Natural killer cell (primary cell): ENCODE measurements around the gene ADH4. TPM values are rescaled to one million over a fixed set of nuclear protein-coding genes. Genes with fewer than 3 reads are reported as not detected.
"Not testable (repeated sequence)": the region's sequence is repeated elsewhere in the genome, so short reads cannot be mapped to it uniquely, and the experiment has no call there.

Experiments used
- ATAC-seq, 3 donors: fragments of 150-1000 bp in 2 of 3; fragments of 200-7000 bp in 1 of 3; cut with Tn5 transposase; 1 replicate in 1 of 3; 2 replicates in 2 of 3; pipeline ENCODE4 v1.10.0; 2021; ENCODE audit warnings: mild to moderate bottlenecking in 2 of 3, moderate library complexity in 2 of 3
- DNase-seq, 2 donors: peaks; one replicate each; pipeline versions ENCODE4 v3.0.0 to v3.0.0-alpha.2; 2013 to 2021; ENCODE audit warnings: mixed read lengths in 1 of 2
- H3K27ac ChIP-seq: one replicate; pipeline ENCODE4 v1.5.1; 2013; ENCODE audit warnings: mild to moderate bottlenecking, low read length
- H3K27me3 ChIP-seq: one replicate; pipeline ENCODE4 v1.6.1; 2013; ENCODE audit warnings: low read length; ENCODE audit not compliant: control insufficient read depth, insufficient read depth
- H3K36me3 ChIP-seq: one replicate; pipeline ENCODE4 v1.6.1; 2013; ENCODE audit warnings: low read length; ENCODE audit not compliant: control insufficient read depth, insufficient read depth
- H3K4me1 ChIP-seq: one replicate; pipeline ENCODE4 v1.6.1; 2013; ENCODE audit warnings: low read length; ENCODE audit not compliant: control insufficient read depth, insufficient read depth
- H3K4me3 ChIP-seq: one replicate; pipeline ENCODE4 v1.5.1; 2013; ENCODE audit warnings: low read length
- H3K9me3 ChIP-seq: one replicate; pipeline ENCODE4 v1.6.1; 2013; ENCODE audit warnings: low read length; ENCODE audit not compliant: control insufficient read depth, insufficient read depth
- H3K27ac Mint-ChIP-seq, 2 donors: one replicate each; pipeline ENCODE4 v1.8.0; 2022; ENCODE audit warnings: mild to moderate bottlenecking in 2 of 2, mixed read lengths in 2 of 2, moderate library complexity in 1 of 2
- H3K27me3 Mint-ChIP-seq, 2 donors: one replicate each; pipeline ENCODE4 v1.8.0; 2022; ENCODE audit warnings: low read depth in 2 of 2, mixed read lengths in 2 of 2
- H3K36me3 Mint-ChIP-seq: one replicate; pipeline ENCODE4 v1.8.0; 2022; ENCODE audit warnings: mixed read lengths
- H3K4me1 Mint-ChIP-seq, 2 donors: one replicate each; pipeline ENCODE4 v1.8.0; 2022; ENCODE audit warnings: mixed read lengths in 2 of 2
- H3K4me3 Mint-ChIP-seq: one replicate; pipeline ENCODE4 v1.8.0; 2022; ENCODE audit warnings: mild to moderate bottlenecking, moderate library complexity, mixed read lengths
- H3K9me3 Mint-ChIP-seq, 2 donors: one replicate each; pipeline ENCODE4 v1.8.0; 2022; ENCODE audit warnings: mixed read lengths in 2 of 2
- CTCF ChIP-seq: fragments of 200-600 bp; IDR thresholded peaks from one replicate; pipeline ENCODE4 v1.8.0; 2022; ENCODE audit warnings: antibody characterized with exemption
- WGBS: methylation state at CpG from one replicate; pipeline ENCODE4 v1.1.7; 2013; ENCODE audit warnings: missing lambda C conversion rate; ENCODE audit not compliant: insufficient coverage; 5-methylcytosine and 5-hydroxymethylcytosine counted together
- intact Hi-C: fragments of 100-400 bp; cut with micrococcal nuclease; formaldehyde crosslinking; loops from one replicate; pipeline ENCODE4 v1.14.2; 2022
- total RNA-seq, 4 donors: library from RNA; stranded (reverse); fragments of 120-200 nt in 1 of 4; gene quantifications; one replicate each; pipeline versions ENCODE4 v1.2.3 to v1.2.4, GENCODE V29; 2013 to 2022

The ADH4 gene
- total RNA-seq, 3 donors from 2014 or later (not counting 1 experiment from before 2014, with no cell fraction given): not detected

GRCh38 chr4:99082192-99082591 is 61.9 kb downstream of the ADH4 start:
- no peak for TF ChIP-seq CTCF
- Histone ChIP-seq H3K27ac (no peak overlapping the region), H3K4me1 (peaks cover 6% of the 10 kb centered on the region), H3K36me3 (peaks cover 74% of the 10 kb centered on the region), H3K9me3 (no peaks in the 10 kb centered on the region), H3K4me3 (no peak overlapping the region), H3K27me3 (no peaks in the 10 kb centered on the region)
- no peaks in the 10 kb centered on the region for H3K9me3 Mint-ChIP-seq
- H3K36me3 Mint-ChIP-seq: peaks cover 28% of the 10 kb centered on the region
- peaks cover 19 to 21% of the 10 kb centered on the region in 2 donors for H3K4me1 Mint-ChIP-seq
- WGBS: 97% methylated on average over 5 of the region's 5 CpGs
- ATAC-seq: no peak
- H3K27me3 Mint-ChIP-seq: no peaks in the 10 kb centered on the region
- DNase-seq: no peak
- intact Hi-C loops: no loop called here
- no peak overlapping the region for H3K4me3 Mint-ChIP-seq
- no peak overlapping the region for H3K27ac Mint-ChIP-seq

- DNase-seq, H3K27me3 Mint-ChIP-seq, H3K4me3 ChIP-seq, H3K4me1 ChIP-seq, H3K27me3 ChIP-seq, intact Hi-C loops, H3K27ac Mint-ChIP-seq, H3K27ac ChIP-seq, H3K4me3 Mint-ChIP-seq, H3K9me3 ChIP-seq, ATAC-seq, H3K9me3 Mint-ChIP-seq: not testable (repeated sequence)
- peaks cover 87% of the 10 kb centered on the region for H3K36me3 ChIP-seq
- 92% methylated on average over 6 of the region's 6 CpGs for WGBS
- Mint-ChIP-seq H3K4me1 (peaks cover 12 to 13% of the 10 kb centered on the region in 2 donors), H3K36me3 (peaks cover 35% of the 10 kb centered on the region)
Measured at GRCh38 chr4:99080869-99081268, 63.2 kb downstream of the ADH4 start.

- Histone ChIP-seq H3K4me1 (no peaks in the 10 kb centered on the region), H3K9me3 (no peaks in the 10 kb centered on the region), H3K36me3 (peaks cover 91% of the 10 kb centered on the region), H3K27ac (no peak overlapping the region), H3K27me3 (no peaks in the 10 kb centered on the region), H3K4me3 (no peak overlapping the region)
- intact Hi-C loops: no loop called here
- H3K4me1 Mint-ChIP-seq: peaks cover 4 to 8% of the 10 kb centered on the region in 2 donors
- H3K27ac Mint-ChIP-seq: peak overlapping the region in 1 of 2 donors; percentile 22
- H3K9me3 Mint-ChIP-seq: no peaks in the 10 kb centered on the region
- 100% methylated on average over 2 of the region's 5 CpGs for WGBS
- ATAC-seq (no peak), DNase-seq (no peak)
- no peak for TF ChIP-seq CTCF
- no peak overlapping the region for H3K4me3 Mint-ChIP-seq
- H3K27me3 Mint-ChIP-seq: no peaks in the 10 kb centered on the region
- H3K36me3 Mint-ChIP-seq: peaks cover 31% of the 10 kb centered on the region
Measured at GRCh38 chr4:99079625-99080295, 64.3 kb downstream of the ADH4 start.

GRCh38 chr4:99078931-99079624 is 65.0 kb downstream of the ADH4 start:
- H3K4me1 Mint-ChIP-seq: peaks cover 0 to 8% of the 10 kb centered on the region in 2 donors
- H3K27ac ChIP-seq: no peak overlapping the region
- intact Hi-C loops: no loop called here
- no peaks in the 10 kb centered on the region for H3K4me1 ChIP-seq
- no peak for ATAC-seq
- H3K27ac Mint-ChIP-seq: no peak overlapping the region
- WGBS: 84% methylated on average over 5 of the region's 5 CpGs
- no peak for DNase-seq
- TF ChIP-seq CTCF: no peak
- H3K4me3 Mint-ChIP-seq: no peak overlapping the region
- H3K4me3 ChIP-seq: no peak overlapping the region
- no peaks in the 10 kb centered on the region for H3K9me3 Mint-ChIP-seq
- peaks cover 91% of the 10 kb centered on the region for H3K36me3 ChIP-seq
- no peaks in the 10 kb centered on the region for H3K27me3 Mint-ChIP-seq
- peaks cover 26% of the 10 kb centered on the region for H3K36me3 Mint-ChIP-seq
- H3K27me3 ChIP-seq: no peaks in the 10 kb centered on the region
- no peaks in the 10 kb centered on the region for H3K9me3 ChIP-seq
